LoVo (cell line): ENCODE data around the gene TPI1.

Experiments
- DNase-seq: peaks from one replicate; pipeline ENCODE4 v3.0.0-alpha.2; 2016; ENCODE audit warnings: low spot score

TPI1 gene

DNA sequence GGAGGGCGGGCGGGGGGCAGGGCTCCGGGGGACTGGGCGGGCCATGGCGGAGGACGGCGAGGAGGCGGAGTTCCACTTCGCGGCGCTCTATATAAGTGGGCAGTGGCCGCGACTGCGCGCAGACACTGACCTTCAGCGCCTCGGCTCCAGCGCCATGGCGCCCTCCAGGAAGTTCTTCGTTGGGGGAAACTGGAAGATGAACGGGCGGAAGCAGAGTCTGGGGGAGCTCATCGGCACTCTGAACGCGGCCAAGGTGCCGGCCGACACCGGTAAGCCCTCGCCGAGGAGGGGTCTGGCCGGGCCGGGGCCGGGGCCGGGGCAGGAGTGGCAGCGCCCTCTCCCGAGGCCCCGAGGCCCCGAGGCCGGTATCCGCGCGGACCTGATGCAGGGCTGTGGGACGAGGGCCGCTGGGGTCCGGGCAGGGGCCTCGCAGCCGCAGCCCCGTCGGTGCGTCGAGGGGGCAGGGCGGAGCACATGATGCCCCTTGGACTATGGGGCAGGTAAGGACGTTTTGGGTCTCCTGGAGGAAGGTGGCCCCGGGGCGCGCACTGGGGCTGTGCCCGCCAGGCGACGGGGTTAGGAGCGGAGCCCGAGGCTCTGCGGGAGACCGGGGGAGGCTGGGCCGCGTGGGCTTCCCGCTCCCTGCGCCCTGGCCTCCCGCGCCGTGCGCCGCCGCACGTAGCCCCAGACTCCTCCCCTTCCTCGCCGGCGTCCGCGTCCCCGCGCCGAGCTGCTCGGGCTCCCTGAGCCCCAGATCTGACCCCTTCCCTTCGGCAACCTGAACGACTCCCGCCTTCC lies at the start of gene TPI1:
Gene TPI1, plus strand, starts transcription at position 119 of the 798 bp plus-strand sequence. Its CDS starts 36 bp downstream, at position 155.
- peak; percentile 92 for DNase-seq

DNA sequence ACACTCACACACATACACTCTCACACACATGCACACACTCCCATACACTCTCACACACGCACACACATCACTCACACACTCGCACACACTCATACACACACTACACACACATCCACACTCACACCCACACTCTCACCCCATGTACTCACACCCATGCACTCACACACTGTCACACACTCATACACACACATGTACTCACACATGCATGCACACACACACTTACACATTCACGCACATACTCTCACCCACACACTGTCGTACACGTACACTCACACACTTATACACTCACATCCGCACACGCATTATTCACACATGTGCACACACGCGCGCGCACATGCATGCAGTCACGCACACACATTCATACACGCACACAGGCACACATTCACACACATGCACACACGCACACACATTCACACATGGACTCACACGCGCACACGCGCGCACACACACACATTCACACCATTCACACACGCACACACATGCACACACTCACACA lies 49.6 kb upstream of the TPI1 start:
- no peak for DNase-seq

DNA sequence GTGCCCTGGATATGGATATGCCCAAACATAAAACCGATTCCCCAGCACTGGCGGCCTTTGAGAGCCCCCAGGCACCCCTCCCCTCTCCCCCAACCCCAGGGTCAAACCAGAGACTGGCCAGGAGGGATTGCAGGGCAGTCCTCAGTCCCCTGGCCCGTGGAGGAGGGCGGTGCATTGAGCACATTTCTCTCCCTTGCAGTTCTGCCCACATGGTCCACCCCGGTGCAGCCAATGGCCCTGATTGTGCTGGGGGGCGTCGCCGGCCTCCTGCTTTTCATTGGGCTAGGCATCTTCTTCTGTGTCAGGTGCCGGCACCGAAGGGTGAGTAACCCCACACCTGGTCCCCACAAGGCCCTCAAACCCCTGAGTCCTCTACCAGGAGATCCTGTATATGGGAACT lies 49.1 kb upstream of the TPI1 start:
- DNase-seq = no peak

DNA sequence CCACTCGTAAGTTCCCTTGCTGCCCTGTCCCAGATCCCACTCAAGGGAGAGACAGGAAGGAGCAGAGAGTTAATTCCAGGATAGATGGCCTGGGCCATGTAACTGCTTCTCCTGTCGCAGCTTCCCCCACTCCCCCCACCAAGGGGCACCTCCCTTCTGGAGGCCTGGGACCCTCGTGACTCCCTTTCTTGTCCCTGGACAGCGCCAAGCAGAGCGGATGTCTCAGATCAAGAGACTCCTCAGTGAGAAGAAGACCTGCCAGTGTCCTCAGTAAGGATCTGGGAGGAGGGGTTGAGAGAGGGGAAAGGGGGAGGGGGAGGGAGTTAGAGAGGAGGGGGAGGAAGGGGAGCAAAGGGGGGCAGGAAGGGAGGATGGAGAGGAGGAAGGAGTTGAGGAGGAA lies 48.7 kb upstream of the TPI1 start:
- DNase-seq = no peak

DNA sequence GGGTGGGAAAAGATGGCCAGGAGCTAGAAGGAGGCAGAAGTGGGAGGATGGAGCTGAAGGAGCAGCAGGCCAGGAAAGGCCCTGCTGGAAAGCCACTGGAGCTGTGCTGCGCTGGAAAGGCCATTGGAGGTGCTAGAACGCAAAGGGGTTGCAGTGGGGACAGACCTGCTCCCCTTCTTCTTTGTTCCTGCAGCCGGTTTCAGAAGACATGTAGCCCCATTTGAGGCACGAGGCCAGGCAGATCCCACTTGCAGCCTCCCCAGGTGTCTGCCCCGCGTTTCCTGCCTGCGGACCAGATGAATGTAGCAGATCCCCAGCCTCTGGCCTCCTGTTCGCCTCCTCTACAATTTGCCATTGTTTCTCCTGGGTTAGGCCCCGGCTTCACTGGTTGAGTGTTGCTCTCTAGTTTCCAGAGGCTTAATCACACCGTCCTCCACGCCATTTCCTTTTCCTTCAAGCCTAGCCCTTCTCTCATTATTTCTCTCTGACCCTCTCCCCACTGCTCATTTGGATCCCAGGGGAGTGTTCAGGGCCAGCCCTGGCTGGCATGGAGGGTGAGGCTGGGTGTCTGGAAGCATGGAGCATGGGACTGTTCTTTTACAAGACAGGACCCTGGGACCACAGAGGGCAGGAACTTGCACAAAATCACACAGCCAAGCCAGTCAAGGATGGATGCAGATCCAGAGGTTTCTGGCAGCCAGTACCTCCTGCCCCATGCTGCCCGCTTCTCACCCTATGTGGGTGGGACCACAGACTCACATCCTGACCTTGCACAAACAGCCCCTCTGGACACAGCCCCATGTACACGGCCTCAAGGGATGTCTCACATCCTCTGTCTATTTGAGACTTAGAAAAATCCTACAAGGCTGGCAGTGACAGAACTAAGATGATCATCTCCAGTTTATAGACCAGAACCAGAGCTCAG lies 48.0 kb upstream of the TPI1 start:
- DNase-seq = no peak

DNA sequence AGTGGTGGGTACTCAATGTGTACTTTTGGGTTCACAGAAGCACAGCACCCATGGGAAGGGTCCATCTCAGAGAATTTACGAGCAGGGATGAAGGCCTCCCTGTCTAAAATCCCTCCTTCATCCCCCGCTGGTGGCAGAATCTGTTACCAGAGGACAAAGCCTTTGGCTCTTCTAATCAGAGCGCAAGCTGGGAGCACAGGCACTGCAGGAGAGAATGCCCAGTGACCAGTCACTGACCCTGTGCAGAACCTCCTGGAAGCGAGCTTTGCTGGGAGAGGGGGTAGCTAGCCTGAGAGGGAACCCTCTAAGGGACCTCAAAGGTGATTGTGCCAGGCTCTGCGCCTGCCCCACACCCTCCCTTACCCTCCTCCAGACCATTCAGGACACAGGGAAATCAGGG lies 47.2 kb upstream of the TPI1 start:
- no peak for DNase-seq

DNA sequence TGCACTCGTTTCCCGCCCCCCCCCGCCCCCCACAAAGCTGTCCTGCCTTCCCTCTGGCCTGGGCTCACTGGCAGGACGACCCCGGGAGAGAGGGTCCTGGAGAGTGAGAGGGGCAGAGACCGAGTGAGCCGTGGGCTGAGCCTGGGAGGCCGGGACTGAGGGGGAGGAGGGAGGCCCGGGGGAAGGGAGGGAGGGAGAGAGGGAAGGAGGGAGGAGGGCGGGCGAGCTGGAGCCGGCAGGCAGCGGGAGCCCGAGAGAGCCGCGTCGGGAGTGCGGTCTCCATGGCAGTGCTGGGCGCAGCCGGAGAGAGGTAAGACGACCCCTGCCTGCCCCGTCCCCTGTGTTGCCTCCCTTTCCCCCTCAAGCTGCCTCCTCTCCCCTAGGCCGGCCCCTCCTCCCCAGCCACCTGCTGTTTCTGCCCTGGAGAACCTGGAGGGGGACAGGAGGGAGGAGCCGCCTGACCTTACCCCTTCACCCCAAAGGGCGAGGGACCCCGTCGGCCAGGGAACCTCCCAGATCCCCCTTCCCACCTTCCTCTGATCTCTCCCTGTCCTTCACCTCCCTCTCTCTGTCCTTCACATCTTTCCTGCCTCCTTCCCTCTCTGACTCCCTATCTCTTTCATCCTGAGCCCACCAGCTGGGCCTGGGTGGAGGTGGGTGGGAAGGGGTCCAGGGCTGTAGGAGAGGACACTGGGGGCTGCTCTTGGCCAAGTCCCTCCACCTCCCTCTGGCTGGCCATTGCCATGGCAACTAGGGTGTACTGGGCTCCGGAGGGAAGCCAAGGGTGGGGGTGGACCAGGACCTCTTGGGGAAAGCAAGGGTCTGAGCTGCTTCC lies 45.5 kb upstream of the TPI1 start, which contains the start of gene GPR162:
Gene GPR162, plus strand, starts transcription at position 231 of the 835 bp plus-strand sequence. CDS start 2,078 bp downstream, outside the sequence.
- no peak for DNase-seq

DNA sequence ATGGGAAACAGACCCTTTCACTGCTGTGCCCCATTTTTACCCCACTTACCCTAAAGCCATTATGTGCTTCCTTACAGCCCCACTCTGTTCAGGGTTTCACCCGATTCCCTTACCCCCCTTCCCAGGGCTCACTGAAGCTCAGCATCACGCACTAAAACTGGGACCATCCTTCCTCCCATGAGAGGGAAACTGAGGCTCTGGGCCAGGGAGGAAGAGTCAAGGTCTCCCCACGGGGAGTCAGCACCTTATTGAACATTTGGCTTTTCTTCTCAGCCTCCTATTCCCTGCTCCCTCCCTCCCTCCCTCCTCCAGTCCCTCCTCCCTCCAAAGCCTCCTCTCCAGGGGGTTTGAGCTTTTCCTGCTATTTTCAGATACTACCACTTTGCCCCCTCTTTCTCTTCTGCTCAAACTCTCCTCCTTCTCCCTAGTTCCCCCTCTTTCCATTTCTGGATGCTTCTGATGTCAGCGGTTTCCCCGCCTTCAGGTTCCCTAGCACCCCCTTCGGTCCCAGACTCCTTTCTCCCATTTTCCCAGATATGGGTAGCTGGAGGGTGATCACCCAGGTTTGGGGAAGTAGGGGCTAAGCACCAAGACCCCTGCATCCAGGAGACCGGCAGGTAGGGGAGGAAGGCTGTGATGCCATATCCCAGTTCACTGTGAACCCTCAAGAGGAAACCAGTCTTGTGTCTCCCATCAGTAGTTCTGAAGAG lies 44.8 kb upstream of the TPI1 start:
- no peak for DNase-seq

DNA sequence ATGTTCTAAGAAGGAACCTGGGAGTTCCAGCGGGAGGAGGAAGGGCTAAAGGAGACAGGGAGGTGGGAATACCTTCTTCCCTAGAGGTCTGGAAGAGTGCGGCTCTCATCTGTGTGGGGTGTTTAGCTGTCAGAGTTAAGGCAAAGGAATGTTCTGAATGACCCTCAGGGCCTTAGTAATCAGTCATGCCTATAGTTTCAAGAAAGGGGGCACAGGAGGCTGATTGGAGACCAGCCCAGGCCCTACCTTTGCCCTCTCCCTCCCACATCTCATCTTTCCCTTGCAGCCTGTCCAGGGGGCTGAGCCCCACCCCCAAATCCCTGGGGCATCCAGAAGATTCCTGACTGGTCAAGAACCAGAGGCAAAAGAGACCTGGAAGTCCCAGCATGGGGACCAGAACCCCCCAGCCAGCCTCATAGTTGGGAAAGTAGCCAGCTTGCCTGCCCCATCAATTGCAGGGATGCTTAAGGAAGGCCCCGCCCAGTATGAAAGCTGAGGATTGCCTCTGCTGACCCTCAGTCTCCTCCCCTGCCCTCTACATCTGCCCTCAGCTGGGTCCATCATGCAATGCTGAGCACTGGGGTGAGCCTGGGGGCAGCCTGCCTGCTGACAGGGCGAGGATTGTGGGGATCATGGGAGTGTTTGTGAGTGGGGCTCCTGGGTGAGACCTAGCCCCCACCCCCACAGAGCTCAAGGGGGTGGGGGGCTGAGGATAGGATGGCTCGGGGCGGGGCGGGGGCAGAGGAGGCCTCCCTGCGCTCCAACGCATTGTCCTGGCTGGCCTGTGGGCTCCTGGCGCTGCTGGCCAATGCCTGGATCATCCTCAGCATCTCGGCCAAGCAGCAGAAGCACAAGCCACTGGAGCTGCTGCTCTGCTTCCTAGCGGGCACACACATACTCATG lies 43.9 kb upstream of the TPI1 start:
- DNase-seq = no peak

DNA sequence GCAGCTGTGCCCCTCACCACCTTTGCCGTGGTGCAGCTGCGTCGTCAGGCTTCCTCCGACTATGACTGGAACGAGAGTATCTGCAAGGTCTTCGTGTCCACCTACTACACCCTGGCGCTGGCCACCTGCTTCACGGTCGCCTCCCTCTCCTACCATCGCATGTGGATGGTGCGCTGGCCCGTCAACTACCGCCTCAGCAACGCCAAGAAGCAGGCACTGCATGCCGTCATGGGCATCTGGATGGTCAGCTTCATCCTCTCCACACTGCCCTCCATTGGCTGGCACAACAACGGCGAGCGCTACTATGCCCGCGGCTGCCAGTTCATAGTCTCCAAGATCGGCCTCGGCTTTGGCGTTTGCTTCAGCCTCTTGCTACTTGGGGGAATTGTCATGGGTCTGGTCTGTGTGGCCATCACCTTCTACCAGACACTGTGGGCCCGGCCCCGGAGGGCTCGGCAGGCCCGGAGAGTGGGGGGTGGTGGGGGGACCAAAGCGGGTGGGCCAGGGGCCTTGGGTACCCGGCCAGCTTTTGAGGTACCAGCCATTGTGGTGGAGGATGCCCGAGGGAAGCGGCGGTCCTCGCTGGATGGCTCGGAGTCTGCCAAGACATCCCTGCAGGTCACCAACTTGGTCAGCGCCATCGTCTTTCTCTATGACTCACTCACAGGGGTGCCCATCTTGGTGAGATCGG lies 43.1 kb upstream of the TPI1 start:
- DNase-seq = no peak

DNA sequence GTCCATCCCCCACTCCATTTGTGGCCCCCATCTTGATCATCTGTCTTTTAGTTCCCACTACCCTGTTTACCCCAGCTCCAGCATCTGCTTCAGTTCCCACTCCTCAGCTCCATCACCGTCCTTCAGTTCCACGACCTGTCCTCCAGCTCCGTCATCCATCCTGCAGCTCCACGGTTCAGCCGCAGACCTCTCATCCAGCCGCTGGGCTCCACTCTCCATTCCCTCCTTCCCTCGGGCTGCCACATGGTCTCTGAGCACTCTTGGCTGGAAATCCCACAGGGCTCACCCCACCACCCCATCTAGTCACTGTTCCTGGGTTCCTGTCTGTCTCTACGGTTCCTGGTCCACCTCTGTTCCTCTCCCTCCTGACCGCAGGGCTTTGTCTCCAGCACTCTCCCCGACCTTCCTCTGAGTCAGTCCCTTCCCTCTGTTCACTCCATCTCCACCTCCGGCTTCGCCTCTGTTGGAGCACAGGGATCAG lies 42.4 kb upstream of the TPI1 start:
- DNase-seq = no peak

DNA sequence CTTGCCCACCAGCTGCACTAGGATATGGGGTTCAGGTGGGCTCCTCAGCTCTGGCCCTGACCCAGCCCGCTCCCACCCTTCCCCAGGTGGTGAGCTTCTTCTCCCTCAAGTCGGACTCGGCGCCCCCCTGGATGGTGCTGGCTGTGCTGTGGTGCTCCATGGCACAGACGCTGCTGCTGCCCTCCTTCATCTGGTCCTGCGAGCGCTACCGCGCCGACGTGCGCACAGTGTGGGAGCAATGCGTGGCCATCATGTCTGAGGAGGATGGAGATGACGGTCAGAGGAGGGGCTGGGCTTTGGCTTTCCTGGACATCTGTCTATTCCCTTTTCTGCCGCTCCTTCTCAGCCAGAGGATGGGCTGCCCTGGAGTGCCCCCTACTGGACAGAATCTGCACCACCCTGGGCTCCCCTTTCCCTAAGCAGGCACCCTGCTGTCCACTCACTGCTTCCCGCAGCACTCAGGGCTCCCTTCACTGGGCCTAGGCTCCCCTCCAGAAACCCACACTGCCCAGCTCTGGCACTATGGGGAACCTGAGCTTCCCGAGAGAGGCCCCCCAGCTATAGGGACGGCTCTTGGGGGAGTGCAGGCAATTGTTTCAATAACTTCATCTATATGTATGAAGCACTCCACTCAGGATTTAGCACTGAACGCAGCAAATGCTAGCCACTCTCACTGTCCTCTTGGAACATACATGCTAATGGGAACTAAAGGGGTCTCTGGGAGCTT lies 41.8 kb upstream of the TPI1 start:
- peak; percentile 76 for DNase-seq

DNA sequence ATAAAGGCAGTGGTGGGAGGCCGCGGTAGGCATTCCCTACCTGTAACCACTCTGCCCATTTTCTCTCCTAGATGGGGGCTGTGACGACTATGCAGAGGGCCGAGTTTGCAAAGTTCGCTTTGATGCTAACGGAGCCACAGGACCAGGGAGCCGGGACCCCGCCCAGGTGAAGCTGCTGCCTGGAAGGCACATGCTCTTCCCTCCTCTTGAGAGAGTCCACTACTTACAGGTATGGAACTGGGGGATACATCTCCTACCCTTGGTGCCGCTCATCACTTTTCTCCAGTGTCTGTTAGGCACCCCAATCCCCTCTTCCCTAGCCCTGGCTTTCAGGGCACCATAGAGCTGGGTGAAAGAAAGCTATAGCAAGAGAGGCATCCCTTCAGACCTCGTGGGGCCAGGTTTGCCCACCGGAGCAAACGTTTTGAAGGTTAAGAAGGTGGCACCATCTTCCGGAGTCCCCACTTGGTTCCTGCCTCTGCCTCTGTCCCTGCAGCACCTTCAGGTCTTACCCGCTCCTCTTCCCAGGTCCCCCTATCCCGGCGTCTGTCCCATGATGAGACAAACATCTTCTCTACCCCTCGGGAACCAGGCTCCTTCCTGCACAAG lies 41.1 kb upstream of the TPI1 start:
- DNase-seq = no peak

DNA sequence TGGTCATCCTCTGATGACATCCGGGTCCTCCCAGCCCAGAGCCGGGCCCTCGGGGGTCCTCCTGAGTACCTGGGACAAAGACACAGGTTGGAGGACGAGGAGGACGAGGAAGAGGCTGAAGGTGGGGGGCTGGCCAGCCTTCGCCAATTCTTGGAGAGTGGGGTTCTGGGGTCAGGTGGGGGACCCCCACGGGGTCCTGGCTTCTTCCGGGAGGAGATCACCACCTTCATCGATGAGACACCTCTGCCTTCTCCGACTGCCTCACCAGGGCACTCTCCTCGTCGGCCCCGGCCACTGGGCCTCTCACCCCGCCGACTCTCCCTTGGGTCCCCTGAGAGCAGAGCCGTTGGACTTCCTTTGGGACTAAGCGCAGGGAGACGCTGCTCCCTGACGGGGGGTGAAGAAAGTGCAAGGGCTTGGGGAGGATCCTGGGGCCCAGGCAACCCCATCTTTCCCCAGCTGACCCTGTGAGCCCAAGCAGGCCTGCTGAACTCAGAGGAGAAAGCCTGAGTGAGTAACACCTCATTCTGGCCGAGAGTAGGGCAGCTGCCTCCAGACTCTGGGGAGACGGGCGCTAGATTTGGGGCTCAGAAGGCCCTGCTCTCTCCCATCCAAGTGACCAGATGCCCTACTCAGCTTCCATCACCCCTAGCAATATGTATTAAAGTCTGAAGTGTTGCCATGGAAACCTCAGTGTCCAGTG lies 40.4 kb upstream of the TPI1 start:
- DNase-seq = no peak

DNA sequence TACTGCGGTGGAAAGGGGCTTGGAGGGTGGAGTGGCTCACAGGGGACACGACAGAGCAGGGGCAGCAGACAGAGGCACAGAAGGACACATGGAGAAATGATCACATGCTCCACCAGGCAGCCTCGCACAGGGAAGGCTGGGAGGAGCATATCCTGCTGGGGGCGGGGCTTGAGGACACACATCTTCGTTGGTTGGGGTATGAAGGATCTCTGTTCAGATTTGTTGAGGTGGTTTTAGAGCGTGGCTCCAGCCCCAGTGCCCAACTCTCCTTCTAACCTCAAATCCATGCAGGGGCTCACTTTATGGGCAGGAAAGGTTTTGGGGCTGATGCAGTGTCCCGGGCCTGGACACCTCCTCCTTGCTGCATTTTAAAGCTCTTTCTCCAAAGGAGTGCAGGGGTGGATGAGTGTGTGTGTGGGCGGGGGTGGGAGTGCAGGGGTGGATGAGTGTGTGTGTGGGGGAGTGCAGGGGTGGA lies 39.9 kb upstream of the TPI1 start:
- peak; percentile 52 for DNase-seq

DNA sequence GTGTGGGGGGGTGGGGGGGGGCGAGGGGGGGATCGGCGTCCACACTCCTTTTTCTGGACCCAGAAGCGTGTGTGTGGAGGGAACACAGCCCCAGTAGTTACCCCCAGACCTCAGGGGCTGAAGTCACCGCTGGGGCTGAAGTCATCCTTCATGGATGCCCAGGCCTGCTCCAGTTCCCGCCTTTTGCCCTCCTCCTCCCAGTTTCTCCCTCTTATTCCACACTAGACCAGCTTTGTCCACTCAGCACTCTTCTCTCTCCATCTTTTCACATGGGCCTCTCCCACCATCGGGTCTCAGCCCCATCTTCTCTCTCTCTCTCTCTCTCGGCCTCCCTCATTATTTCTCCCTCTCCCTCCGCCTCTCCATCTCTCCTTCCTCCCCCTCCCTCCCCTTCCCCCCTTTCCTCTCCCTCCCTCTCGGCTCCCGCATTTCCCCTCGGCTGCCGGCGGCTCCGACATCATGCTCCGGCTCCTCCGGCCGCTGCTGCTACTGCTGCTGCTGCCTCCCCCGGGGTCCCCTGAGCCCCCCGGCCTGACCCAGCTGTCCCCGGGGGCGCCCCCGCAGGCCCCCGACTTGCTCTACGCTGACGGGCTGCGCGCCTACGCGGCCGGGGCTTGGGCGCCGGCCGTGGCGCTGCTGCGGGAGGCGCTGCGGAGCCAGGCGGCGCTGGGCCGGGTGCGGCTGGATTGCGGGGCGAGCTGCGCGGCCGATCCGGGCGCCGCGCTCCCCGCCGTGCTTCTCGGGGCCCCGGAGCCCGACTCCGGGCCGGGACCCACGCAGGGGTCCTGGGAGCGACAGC lies 39.1 kb upstream of the TPI1 start, which contains the start of gene P3H3:
Gene P3H3, plus strand, starts transcription at position 426 of the 799 bp plus-strand sequence. Its CDS starts 34 bp downstream, at position 460.
- DNase-seq = peak; percentile 22
